B cell (primary cell): ENCODE data around the gene ADAM12. TPM values are rescaled to one million over a fixed set of nuclear protein-coding genes. Genes with fewer than 3 reads are reported as not detected.

ENCODE experiments used
- ATAC-seq: fragments of 200-7000 bp; cut with Tn5 transposase; one replicate; pipeline ENCODE4 v1.10.0; 2021; ENCODE audit warnings: low read depth, mild to moderate bottlenecking, moderate number of reproducible peaks, moderate library complexity
- CTCF ChIA-PET: fragments of 350-600 bp; sonication (Branson Sonifier 250); formaldehyde crosslinking; loops from one replicate; lab custom pipeline; 2021; ENCODE audit warnings: antibody characterized with exemption, inconsistent platforms; lab: Charles Lee
- POLR2A ChIA-PET: fragments of 350-600 bp; sonication (Branson Sonifier 250); formaldehyde crosslinking; loops from one replicate; lab custom pipeline; 2021; ENCODE audit warnings: antibody characterized with exemption; lab: Charles Lee
- DNase-seq: peaks from one replicate; pipeline ENCODE4 v3.0.0; 2013
- H2AFZ ChIP-seq: 2 replicates; pipeline ENCODE4 v1.6.1; 2012; ENCODE audit warnings: mild to moderate bottlenecking, low read depth, low read length; ENCODE audit not compliant: insufficient read depth, poor library complexity, severe bottlenecking
- H3K27ac ChIP-seq, 2 donors: 1 replicate in 1 of 2; 2 replicates in 1 of 2; pipeline ENCODE4 v1.5.1; 2012 to 2013; ENCODE audit warnings: low read length in 2 of 2, mild to moderate bottlenecking in 2 of 2, moderate library complexity in 1 of 2
- H3K27me3 ChIP-seq, 4 experiments: fragments of 200-600 bp in 1 of 4; sonication (generic) in 1 of 4; replicated peaks in 1 of 4; 1 replicate in 2 of 4; 2 replicates in 2 of 4; pipeline versions ENCODE4 v1.6.1 to v1.7.0; 2013 to 2016; ENCODE audit warnings: low read length in 3 of 4, mild to moderate bottlenecking in 2 of 4, mixed read lengths in 1 of 4, moderate library complexity in 1 of 4; ENCODE audit not compliant: insufficient read depth in 4 of 4, control insufficient read depth in 3 of 4; ENCODE audit errors: control extremely low read depth in 1 of 4
- H3K36me3 ChIP-seq, 2 experiments: replicated peaks in 1 of 2; 1 replicate in 1 of 2; 2 replicates in 1 of 2; pipeline versions ENCODE4 v1.6.1 to v1.7.1; 2013; ENCODE audit warnings: low read length in 1 of 2; ENCODE audit not compliant: insufficient read depth in 2 of 2, control insufficient read depth in 1 of 2; ENCODE audit errors: control extremely low read depth in 1 of 2, extremely low read depth in 1 of 2
- H3K4me1 ChIP-seq, 2 donors: fragments of 200-600 bp in 1 of 2; sonication (generic) in 1 of 2; 1 replicate in 1 of 2; 2 replicates in 1 of 2; pipeline versions ENCODE4 v1.5.1 to v1.6.1; 2013 to 2017; ENCODE audit warnings: low read length in 2 of 2; ENCODE audit not compliant: control insufficient read depth in 2 of 2, insufficient read depth in 2 of 2
- H3K4me2 ChIP-seq: replicated peaks from 2 replicates; pipeline ENCODE3; 2012; ENCODE audit warnings: mild to moderate bottlenecking, low read depth, low read length; ENCODE audit not compliant: poor library complexity, severe bottlenecking
- H3K4me3 ChIP-seq, 5 experiments: fragments of 200-600 bp in 1 of 5; sonication (generic) in 1 of 5; 1 replicate in 3 of 5; 2 replicates in 2 of 5; pipeline versions ENCODE4 v1.5.1 to v1.7.0; 2011 to 2016; ENCODE audit warnings: low read length in 4 of 5, mild to moderate bottlenecking in 4 of 5, low read depth in 2 of 5, control low read depth in 1 of 5, moderate library complexity in 1 of 5; ENCODE audit not compliant: insufficient read depth in 1 of 5; ENCODE audit errors: control extremely low read depth in 1 of 5, extremely low read depth in 1 of 5
- H3K79me2 ChIP-seq: fragments of 200-600 bp; sonication (generic); one replicate; pipeline ENCODE4 v1.6.0; 2016; ENCODE audit warnings: low read length; ENCODE audit not compliant: control insufficient read depth, insufficient read depth
- H3K9ac ChIP-seq: fragments of 200-600 bp; sonication (generic); 2 replicates; pipeline ENCODE4 v1.6.1; 2017; ENCODE audit warnings: mild to moderate bottlenecking, low read length, moderate library complexity
- H3K9me3 ChIP-seq, 3 donors: one replicate each; pipeline versions ENCODE4 v1.6.1 to v1.7.1; 2013; ENCODE audit warnings: low read length in 2 of 3; ENCODE audit not compliant: control insufficient read depth in 2 of 3, insufficient read depth in 1 of 3; ENCODE audit errors: control extremely low read depth in 1 of 3
- H4K20me1 ChIP-seq: 2 replicates; pipeline ENCODE4 v1.6.0; 2012; ENCODE audit warnings: mild to moderate bottlenecking, low read length; ENCODE audit not compliant: insufficient read depth, control insufficient read depth, poor library complexity, severe bottlenecking
- H3K27ac Mint-ChIP-seq: one replicate; pipeline ENCODE4 v1.8.0; 2021; ENCODE audit warnings: mixed read lengths
- H3K27me3 Mint-ChIP-seq: one replicate; pipeline ENCODE4 v1.8.0; 2021; ENCODE audit warnings: mixed read lengths
- H3K4me1 Mint-ChIP-seq: one replicate; pipeline ENCODE4 v1.8.0; 2021; ENCODE audit warnings: mixed read lengths
- H3K4me3 Mint-ChIP-seq: one replicate; pipeline ENCODE4 v1.8.0; 2021; ENCODE audit warnings: mixed read lengths
- H3K9me3 Mint-ChIP-seq: one replicate; pipeline ENCODE4 v1.8.0; 2022; ENCODE audit warnings: mixed read lengths; ENCODE audit not compliant: insufficient read depth
- CTCF ChIP-seq: fragments of 200-600 bp; IDR thresholded peaks from one replicate; pipeline ENCODE4 v1.8.0; 2022; ENCODE audit warnings: antibody characterized with exemption, mild to moderate bottlenecking
- EZH2 ChIP-seq: IDR thresholded peaks from 2 replicates; pipeline ENCODE4 v1.6.1; 2012; ENCODE audit warnings: borderline replicate concordance, low read depth, mild to moderate bottlenecking, moderate library complexity, low read length; ENCODE audit not compliant: insufficient read depth, poor library complexity, severe bottlenecking
- WGBS: methylation state at CpG from one replicate; pipeline ENCODE4 v1.1.5; 2013; ENCODE audit warnings: missing lambda C conversion rate; ENCODE audit not compliant: insufficient coverage; 5-methylcytosine and 5-hydroxymethylcytosine counted together
- intact Hi-C: fragments of 100-400 bp; cut with micrococcal nuclease; formaldehyde crosslinking; loops from one replicate; pipeline ENCODE4 v1.10.0; 2022
- polyA plus RNA-seq: library from polyadenylated mRNA; depleted of rRNA; stranded (reverse); fragments of >200 nt; gene quantifications from 2 replicates; pipeline ENCODE4 v1.2.3, GENCODE V29; 2012
- total RNA-seq, 2 donors: library from RNA; stranded (reverse); fragments of 120-200 nt in 1 of 2; gene quantifications; 1 replicate in 1 of 2; 2 replicates in 1 of 2; pipeline versions ENCODE4 v1.2.3 to v1.2.4, GENCODE V29; 2013 to 2022

Gene ADAM12
- total and polyA plus RNA-seq, 2 donors (not counting 1 experiment from before 2014, with no cell fraction given): 0.01 to 0.22 TPM

GRCh38 chr10:126111516-126111915 is 276.8 kb downstream of the ADAM12 start:
- Mint-ChIP-seq H3K4me1 (peaks cover 2% of the 10 kb centered on the region), H3K27me3 (peaks cover 37% of the 10 kb centered on the region), H3K27ac (no peak overlapping the region), H3K4me3 (no peak overlapping the region), H3K9me3 (no peaks in the 10 kb centered on the region)
- Histone ChIP-seq H3K36me3 (no peaks in the 10 kb centered on the region), H3K27me3 (peaks cover 0 to 5% (median 2%) of the 10 kb centered on the region in 4 experiments), H3K4me1 (no peaks in the 10 kb centered on the region), H3K79me2 (no peaks in the 10 kb centered on the region), H4K20me1 (no peaks in the 10 kb centered on the region), H3K9me3 (no peaks in the 10 kb centered on the region), H3K4me3 (no peak overlapping the region), H3K9ac (no peak overlapping the region), H3K4me2 (no peak overlapping the region), H3K27ac (no peak overlapping the region), H2AFZ (no peak overlapping the region)
- ChIA-PET CTCF (no interaction called here), POLR2A (no interaction called here)
- no peak for ATAC-seq
- WGBS: 50% methylated on average over 1 of the region's 6 CpGs
- TF ChIP-seq EZH2 (no peak), CTCF (no peak)
- intact Hi-C loops: no loop called here
- no peak for DNase-seq

- no peak for ATAC-seq
- Histone ChIP-seq H3K4me3 (no peak overlapping the region), H3K4me1 (no peaks in the 10 kb centered on the region), H3K79me2 (no peaks in the 10 kb centered on the region), H4K20me1 (no peaks in the 10 kb centered on the region), H3K27me3 (peaks cover 0 to 5% (median 2%) of the 10 kb centered on the region in 4 experiments), H3K4me2 (no peak overlapping the region), H3K9me3 (no peaks in the 10 kb centered on the region), H3K36me3 (no peaks in the 10 kb centered on the region), H3K27ac (no peak overlapping the region), H3K9ac (no peak overlapping the region), H2AFZ (no peak overlapping the region)
- TF ChIP-seq EZH2: no peak
- TF ChIP-seq CTCF: no peak
- intact Hi-C loops: no loop called here
- Mint-ChIP-seq H3K27ac (no peak overlapping the region), H3K27me3 (peaks cover 37% of the 10 kb centered on the region), H3K9me3 (no peaks in the 10 kb centered on the region), H3K4me1 (peaks cover 2% of the 10 kb centered on the region), H3K4me3 (no peak overlapping the region)
- no peak for DNase-seq
- POLR2A ChIA-PET: no interaction called here
- 11% methylated on average over 2 of the region's 5 CpGs for WGBS
- CTCF ChIA-PET: no interaction called here
These were observed 277.6 kb downstream of the ADAM12 start for GRCh38 chr10:126110489-126111180.
